ENCODE results near the gene CCND2.

DNA sequence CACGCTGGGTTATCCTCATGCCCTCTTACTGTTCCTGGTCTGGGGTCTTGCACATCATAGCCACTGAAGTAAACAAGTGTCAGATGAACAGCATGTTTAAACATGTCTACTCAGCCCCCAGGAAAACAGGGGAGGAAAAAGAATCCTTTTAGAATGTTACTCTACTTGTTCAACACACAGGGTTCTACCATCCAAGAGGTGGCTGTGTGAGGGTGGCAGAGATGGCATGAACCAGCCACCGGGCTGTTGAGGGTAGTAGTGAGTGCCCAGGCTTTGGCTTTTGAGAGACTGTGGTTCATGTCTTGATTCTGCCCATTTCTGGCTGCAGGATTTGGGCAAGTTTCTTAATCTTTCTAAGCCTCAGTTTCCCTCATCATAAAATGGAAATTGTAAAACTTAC, 21.6 kb upstream of the CCND2 start:
- TF ChIP-seq, protein P1, sequence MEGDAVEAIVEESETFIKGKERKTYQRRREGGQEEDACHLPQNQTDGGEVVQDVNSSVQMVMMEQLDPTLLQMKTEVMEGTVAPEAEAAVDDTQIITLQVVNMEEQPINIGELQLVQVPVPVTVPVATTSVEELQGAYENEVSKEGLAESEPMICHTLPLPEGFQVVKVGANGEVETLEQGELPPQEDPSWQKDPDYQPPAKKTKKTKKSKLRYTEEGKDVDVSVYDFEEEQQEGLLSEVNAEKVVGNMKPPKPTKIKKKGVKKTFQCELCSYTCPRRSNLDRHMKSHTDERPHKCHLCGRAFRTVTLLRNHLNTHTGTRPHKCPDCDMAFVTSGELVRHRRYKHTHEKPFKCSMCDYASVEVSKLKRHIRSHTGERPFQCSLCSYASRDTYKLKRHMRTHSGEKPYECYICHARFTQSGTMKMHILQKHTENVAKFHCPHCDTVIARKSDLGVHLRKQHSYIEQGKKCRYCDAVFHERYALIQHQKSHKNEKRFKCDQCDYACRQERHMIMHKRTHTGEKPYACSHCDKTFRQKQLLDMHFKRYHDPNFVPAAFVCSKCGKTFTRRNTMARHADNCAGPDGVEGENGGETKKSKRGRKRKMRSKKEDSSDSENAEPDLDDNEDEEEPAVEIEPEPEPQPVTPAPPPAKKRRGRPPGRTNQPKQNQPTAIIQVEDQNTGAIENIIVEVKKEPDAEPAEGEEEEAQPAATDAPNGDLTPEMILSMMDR (IDR thresholded peaks at IDR 0.05) = no peak
- TF ChIP-seq, protein P2, sequence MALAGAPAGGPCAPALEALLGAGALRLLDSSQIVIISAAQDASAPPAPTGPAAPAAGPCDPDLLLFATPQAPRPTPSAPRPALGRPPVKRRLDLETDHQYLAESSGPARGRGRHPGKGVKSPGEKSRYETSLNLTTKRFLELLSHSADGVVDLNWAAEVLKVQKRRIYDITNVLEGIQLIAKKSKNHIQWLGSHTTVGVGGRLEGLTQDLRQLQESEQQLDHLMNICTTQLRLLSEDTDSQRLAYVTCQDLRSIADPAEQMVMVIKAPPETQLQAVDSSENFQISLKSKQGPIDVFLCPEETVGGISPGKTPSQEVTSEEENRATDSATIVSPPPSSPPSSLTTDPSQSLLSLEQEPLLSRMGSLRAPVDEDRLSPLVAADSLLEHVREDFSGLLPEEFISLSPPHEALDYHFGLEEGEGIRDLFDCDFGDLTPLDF (CRISPR knock-in tag; IDR thresholded peaks at IDR 0.05) = no peak
- TF ChIP-seq, protein P3, sequence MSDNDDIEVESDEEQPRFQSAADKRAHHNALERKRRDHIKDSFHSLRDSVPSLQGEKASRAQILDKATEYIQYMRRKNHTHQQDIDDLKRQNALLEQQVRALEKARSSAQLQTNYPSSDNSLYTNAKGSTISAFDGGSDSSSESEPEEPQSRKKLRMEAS (CRISPR knock-in tag; IDR thresholded peaks at IDR 0.05) = no peak
- TF ChIP-seq NR1H2 (CRISPR knock-in tag; IDR thresholded peaks at IDR 0.05) = no peak
- TF ChIP-seq, protein P4, sequence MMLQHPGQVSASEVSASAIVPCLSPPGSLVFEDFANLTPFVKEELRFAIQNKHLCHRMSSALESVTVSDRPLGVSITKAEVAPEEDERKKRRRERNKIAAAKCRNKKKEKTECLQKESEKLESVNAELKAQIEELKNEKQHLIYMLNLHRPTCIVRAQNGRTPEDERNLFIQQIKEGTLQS (CRISPR knock-in tag; conservative IDR thresholded peaks at IDR 0.05) = no peak
- TF ChIP-seq SOX15 (CRISPR knock-in tag; IDR thresholded peaks at IDR 0.05) = no peak
- TF ChIP-seq FOXP1 (CRISPR knock-in tag; IDR thresholded peaks at IDR 0.05; ENCODE audit: borderline replicate concordance) = no peak
- no peak for TF ChIP-seq NR3C1 (CRISPR knock-in tag; conservative IDR thresholded peaks at IDR 0.05; ENCODE audit: low read depth)
- no peak for TF ChIP-seq TP53 (CRISPR knock-in tag; IDR thresholded peaks at IDR 0.05)
- no peak for TF ChIP-seq ZNF232 (CRISPR knock-in tag; IDR thresholded peaks at IDR 0.05)
- TF ChIP-seq, protein P5, sequence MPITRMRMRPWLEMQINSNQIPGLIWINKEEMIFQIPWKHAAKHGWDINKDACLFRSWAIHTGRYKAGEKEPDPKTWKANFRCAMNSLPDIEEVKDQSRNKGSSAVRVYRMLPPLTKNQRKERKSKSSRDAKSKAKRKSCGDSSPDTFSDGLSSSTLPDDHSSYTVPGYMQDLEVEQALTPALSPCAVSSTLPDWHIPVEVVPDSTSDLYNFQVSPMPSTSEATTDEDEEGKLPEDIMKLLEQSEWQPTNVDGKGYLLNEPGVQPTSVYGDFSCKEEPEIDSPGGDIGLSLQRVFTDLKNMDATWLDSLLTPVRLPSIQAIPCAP (CRISPR knock-in tag; IDR thresholded peaks at IDR 0.05) = no peak
